Uterine smooth muscle cell (primary cell): ENCODE data around the gene DNAAF5. TPM values are rescaled to one million over a fixed set of nuclear protein-coding genes. Genes with fewer than 3 reads are reported as not detected.

Source experiments
- total RNA-seq: library from RNA; depleted of rRNA; stranded (reverse); fragments of >200 nt; gene quantifications from 2 replicates; pipeline ENCODE4 v1.2.3, GENCODE V29; 2014

The DNAAF5 gene
- 18.0 and 22.0 TPM in 2 replicates for total RNA-seq

DNA sequence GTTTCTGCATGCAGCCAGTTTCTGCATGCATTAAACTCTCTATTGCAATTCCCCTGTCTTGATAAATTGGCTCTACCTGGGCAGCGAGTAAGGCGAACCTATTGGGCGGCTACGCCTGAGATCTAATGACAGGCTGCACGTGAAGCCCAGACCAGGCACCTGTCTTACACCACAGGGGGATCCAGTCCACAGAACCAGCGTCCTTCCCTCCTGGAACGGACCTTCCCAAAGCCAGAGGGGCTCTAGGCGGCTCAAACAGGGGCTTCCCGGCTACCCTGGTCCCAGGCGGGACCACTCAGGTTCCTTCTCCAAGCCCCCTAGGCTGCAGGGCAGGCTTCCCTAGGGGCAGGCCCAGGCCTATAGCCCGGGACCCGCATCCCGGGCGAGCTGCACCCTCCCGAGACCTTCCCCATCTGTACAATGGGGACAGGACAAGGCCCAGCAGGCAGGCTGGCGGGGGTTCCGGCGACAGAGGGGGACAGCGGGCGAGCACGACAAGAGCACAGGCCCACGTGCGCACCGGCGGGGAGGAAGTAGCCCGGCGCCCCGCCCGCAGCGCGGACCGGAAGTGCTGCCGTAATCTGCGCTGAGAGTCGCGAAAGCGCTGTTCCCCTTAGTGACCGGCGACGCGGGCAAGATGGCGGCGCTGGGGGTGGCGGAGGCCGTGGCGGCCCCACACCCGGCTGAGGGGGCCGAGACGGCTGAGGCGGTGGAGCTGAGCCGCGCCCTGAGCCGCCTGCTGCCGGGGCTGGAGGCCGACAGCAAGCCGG is at the start of gene DNAAF5:
Gene DNAAF5, plus strand, starts transcription at position 616 of the 770 bp plus-strand sequence. Its CDS starts 22 bp downstream, at position 638.

DNA sequence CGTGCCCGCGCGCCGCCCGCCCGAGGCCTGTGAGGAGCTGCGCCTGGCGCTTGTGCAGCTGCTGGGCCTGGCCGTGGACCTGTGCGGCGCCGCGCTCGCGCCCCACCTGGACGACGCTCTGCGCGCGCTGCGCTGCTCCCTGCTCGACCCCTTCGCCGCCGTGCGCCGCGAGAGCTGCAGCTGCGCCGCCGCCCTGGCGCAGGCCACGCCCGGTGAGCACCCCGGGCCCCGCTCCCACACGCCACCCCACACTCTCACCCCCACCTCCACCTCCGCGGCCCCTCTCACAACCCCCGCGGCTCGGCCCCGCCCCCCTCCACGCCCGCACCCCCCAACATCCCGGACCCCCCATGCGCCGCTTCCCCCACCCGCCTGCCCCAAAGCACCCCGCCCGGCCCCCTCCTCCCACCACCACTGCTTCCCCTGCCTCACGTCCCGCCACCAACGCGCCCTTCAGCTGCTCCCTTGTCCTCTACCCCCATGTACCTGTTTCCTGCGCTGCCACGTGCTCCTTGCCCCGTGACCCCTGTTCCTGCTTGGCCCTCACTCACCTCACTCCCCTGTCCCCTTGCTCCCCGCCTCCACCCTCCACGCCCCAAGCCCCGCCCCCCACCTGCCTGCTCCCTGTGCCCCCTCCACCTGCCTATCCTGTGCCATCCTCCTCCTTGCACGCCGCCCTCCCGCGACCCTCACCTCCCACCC is 756 bp downstream of the DNAAF5 start, which contains the start of gene PRKAR1B:
Gene PRKAR1B, minus strand, starts transcription at position 178 of the 702 bp plus-strand sequence. CDS start 15,776 bp downstream, outside the sequence.

DNA sequence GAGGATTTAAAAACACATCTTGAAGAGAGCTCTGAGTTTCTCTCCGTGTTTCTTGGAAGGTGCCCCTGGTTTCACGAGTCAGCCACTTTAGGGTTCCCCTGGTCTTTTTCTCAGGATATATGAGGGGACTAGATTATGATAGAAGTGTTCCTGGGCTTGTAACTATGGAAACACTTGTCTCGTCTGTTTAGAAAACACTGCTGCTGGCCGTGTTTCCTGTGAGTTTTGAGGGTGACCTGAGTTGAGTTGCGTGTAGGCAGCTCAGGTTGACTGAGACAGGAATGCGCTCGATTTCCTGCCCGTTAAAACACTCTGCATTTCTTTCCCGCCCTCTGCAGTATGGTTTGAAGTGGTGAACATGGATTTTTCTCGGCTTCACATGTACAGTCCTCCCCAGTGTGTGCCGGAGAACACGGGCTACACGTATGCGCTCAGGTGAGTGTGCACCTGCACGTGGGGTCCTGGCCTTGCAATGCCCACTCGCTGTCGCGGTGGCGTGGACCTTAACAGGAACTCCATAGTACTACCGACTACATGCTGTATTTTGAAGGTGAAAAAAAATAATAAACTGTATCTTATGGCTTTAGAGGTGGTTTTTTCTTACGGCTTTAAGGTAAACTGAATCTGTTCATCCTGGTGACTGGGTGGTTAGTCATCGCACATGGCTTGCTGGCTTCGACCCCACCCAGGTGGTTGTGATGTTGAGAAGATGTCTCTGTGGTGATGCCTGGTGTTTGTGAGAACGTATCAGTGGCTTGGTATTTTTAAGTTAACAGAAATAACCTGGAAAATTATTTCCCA is 105.9 kb downstream of the DNAAF5 start, which contains the start of gene SUN1:
Gene SUN1, plus strand, starts transcription at position 310 of the 801 bp plus-strand sequence. Its CDS starts 49 bp downstream, at position 359.

Other genes starting within 250 kb of the DNAAF5 start
- gene PDGFA, start 206.9 kb upstream of the DNAAF5 start, total RNA-seq: 7.3 and 20.4 TPM in 2 replicates
- 14.3 and 21.6 TPM in 2 replicates for gene PRKAR1B, start 582 bp downstream of the DNAAF5 start, total RNA-seq
- gene SUN1, start 105.8 kb downstream of the DNAAF5 start, total RNA-seq: 232 and 251 TPM in 2 replicates
- gene GET4, start 149.9 kb downstream of the DNAAF5 start, total RNA-seq: 34.0 and 40.2 TPM in 2 replicates
- 0.33 and 1.2 TPM in 2 replicates for gene ADAP1, start 228.0 kb downstream of the DNAAF5 start, total RNA-seq
- 10.2 and 15.6 TPM in 2 replicates for gene COX19, start 248.8 kb downstream of the DNAAF5 start, total RNA-seq